Memory B cell (primary cell): ENCODE results near the gene TRAPPC14.
A peak's percentile ranks its signal among the peaks of the same experiment; 100 is the strongest.
"Not testable (repeated sequence)": the region's sequence is repeated elsewhere in the genome, so short reads cannot be mapped to it uniquely, and the experiment has no call there.

Experiments used
- ATAC-seq: fragments of 150-1000 bp; cut with Tn5 transposase; 2 replicates; pipeline ENCODE4 v1.10.0; 2021; ENCODE audit warnings: low read depth, mild to moderate bottlenecking, moderate library complexity
- DNase-seq, 2 donors: peaks; one replicate each; pipeline ENCODE4 v3.0.0; 2022; ENCODE audit warnings: low spot score in 2 of 2
- H3K27ac Mint-ChIP-seq: one replicate; pipeline ENCODE4 v1.8.0; 2022; ENCODE audit warnings: mild to moderate bottlenecking, moderate library complexity, mixed read lengths
- H3K27me3 Mint-ChIP-seq: one replicate; pipeline ENCODE4 v1.8.0; 2022; ENCODE audit warnings: mixed read lengths
- H3K36me3 Mint-ChIP-seq: one replicate; pipeline ENCODE4 v1.8.0; 2022; ENCODE audit warnings: mild to moderate bottlenecking, mixed read lengths
- H3K4me1 Mint-ChIP-seq: one replicate; pipeline ENCODE4 v1.8.0; 2022; ENCODE audit warnings: mixed read lengths
- H3K4me3 Mint-ChIP-seq: one replicate; pipeline ENCODE4 v1.8.0; 2022; ENCODE audit warnings: mild to moderate bottlenecking, moderate library complexity, mixed read lengths
- H3K9me3 Mint-ChIP-seq: one replicate; pipeline ENCODE4 v1.8.0; 2022; ENCODE audit warnings: mixed read lengths

The TRAPPC14 gene

DNA sequence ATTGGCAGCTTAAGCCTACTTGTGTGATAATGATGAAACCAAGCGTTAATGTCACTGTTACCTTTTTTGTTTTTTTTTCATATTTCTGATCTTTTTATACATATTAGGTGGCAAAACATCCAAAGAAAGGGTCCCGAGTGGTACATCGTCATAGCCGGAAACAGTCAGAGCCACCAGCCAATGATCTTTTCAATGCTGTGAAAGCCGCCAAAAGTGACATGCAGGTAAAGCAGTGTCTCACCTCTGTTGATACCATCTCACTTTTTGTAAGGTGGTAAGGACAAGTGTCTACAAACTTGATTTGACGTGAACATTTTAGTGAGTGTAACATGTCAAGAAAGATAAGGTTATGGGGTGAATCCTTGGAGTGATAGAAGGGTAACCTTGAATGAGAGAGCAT, 24.1 kb upstream of the TRAPPC14 start:
- H3K27ac Mint-ChIP-seq, H3K36me3 Mint-ChIP-seq, H3K4me1 Mint-ChIP-seq, H3K4me3 Mint-ChIP-seq, H3K9me3 Mint-ChIP-seq, DNase-seq, H3K27me3 Mint-ChIP-seq, ATAC-seq: not testable (repeated sequence)

DNA sequence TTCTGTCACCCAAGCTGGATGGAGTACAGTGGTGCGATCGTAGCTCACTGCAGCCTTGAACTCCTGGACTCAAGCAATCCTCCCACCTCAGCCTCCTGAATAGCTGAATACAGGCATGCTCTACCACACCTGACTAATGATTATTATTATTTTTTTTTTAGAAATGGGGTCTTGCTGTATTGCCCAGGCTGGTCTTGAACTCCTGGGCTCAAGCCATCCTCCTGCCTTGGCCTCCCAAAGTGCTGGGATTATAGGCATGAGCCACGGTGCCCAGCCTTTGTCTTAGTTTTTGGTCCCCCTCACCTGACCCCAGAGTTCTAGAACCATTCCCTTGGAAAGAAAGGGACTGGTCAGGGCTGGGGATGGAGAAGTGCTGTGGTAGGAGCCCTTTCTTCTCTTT, 21.6 kb upstream of the TRAPPC14 start:
- not testable (repeated sequence) for H3K27ac Mint-ChIP-seq, H3K27me3 Mint-ChIP-seq, H3K9me3 Mint-ChIP-seq, H3K4me3 Mint-ChIP-seq, H3K36me3 Mint-ChIP-seq, ATAC-seq, DNase-seq
- H3K4me1 Mint-ChIP-seq, result peaks cover 16% of the 10 kb centered on the region

DNA sequence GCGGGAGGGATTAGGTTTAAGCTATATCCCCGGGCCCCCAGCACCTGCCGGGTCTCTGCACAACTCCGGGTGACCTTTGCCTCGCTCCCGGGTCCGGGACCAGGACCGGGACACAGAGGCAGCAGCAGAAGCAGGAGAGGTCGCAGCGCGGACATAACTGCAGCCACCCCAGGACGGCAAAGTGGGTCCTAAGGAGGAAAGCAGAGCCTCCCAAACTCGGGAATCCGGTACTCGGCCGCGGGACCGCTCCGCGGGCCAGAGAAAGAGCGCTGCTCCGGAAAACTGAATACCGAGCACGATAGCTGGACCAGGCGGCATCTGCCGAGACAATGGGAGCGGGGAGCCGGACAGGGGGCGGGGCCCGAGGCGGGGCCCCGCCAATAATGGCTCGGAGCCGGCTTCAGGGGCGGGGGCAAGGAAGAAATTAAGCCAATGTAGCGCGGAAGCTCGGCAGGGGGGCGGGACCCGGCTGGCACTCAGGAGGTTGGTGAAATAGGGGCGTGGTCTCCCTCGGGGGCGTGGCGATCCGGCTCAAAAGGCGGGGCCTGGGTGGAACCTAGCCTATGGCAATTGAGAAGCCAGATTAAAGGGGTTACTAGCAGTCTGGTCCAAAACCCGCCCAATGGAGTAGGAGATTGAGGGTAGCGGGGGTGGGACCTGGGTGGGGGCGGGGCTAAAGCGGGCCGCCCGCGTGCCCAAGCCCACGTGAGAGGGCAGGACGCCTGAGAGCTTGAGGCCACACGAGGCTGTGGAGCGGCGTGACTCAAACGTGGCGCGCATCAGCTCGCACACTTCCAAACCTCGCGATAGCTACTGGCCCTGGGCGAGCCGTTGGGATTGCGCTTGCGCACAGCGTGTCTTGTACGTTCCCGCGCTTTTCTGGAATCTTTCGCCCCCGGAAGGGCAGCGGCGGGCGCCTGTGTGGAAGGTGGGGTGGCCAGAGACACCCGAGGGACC, 18.8 kb upstream of the TRAPPC14 start, which contains the start of the genes GPC2 and STAG3:
GPC2 (minus strand) TSS at position 337 of the 957 bp plus-strand sequence; CDS start at position 155, 182 bp downstream.
STAG3 (plus strand) TSS at position 874 of the 957 bp plus-strand sequence. CDS start 2,639 bp downstream, outside the sequence.
- Mint-ChIP-seq H3K9me3 (no peaks in the 10 kb centered on the region), H3K36me3 (peaks cover 2% of the 10 kb centered on the region), H3K27ac (no peak within 1 kb of the TSS), H3K4me1 (peaks cover 16% of the 10 kb centered on the region), H3K27me3 (peaks cover 10% of the 10 kb centered on the region), H3K4me3 (peak within 1 kb of the TSS; percentile 70)
- DNase-seq (peak; percentile 96 to 98), ATAC-seq (peak; percentile 92)

DNA sequence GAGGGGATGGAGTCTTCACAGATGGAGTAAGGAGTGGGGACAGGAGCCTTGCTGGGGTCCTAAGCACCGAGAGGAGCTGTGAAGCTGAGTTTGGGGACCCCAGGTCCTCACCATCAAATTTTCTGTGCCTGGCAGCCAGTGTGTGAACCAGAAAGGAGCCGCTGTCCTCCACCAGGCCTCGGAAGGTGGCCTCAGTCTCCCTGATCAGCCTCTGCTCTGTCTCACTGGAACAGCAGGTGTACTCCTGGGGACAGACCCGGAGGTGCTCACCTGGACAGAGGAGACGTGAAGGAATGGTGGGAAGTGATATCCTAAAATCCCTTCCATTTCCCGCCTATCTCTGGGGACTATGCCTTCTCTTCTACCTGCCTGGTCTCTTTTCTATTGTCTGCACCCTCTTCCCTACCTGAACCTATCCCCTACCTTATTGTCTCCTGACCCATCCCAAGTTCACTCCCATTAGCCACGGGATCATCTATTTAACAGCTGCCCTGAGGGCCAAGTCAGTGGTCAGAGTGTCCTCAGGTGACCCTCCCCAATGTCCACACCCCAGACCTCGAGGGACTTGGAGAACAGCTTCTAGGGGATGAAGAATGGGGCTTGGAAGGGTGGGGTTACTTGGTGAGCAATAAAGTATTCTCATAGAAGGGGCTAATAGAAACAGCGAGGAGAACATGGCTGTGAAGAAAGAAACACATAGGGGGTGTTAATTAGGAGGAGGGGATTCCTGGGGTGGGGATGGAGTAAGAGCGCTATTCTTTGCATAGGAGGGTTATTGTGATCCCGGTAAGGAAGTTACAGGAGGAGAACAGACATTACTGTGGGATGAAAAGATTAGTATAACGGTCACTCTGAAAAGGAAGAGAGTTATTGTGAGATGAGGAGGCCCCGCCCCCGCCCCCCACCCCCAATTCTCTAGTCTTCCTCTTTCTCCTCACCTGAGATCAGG, 17.8 kb upstream of the TRAPPC14 start:
- ATAC-seq (no peak), DNase-seq (no peak)
- peak overlapping the region; percentile 70 for H3K4me3 Mint-ChIP-seq
- peaks cover 2% of the 10 kb centered on the region for H3K36me3 Mint-ChIP-seq
- H3K27ac Mint-ChIP-seq, result no peak overlapping the region
- H3K4me1 Mint-ChIP-seq, result peaks cover 19% of the 10 kb centered on the region
- peaks cover 11% of the 10 kb centered on the region for H3K27me3 Mint-ChIP-seq
- no peaks in the 10 kb centered on the region for H3K9me3 Mint-ChIP-seq

DNA sequence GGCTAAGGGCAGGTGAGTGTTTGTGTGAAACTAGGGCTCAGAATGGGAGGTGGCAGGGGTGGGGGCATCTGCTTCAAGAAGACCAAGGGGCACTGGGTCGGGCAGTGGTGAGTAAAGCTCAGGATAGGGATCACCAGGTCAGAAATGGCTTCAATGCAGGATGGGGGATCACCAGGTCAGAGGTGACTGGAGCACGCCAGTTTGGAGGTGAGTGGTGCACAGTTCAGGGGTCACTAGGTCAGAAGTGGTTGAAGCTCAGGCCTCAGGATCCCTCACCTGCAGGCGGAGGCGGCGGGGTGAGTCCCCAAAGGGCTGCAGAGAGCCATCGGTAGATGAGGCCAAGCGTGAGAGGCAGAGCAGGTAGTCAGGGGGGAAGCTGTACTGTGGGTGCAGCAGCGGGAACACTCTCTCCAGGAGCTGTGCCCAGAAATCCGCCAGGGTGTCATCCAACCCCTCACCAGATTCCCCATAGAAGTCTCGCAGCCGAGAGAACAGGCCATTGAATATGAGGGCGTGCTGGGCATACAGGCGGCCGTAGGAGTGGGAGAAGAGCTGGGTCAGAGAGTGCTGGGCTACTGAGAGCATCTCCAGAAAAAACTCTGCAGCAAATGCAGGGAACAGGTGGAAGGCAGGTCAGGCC, 16.9 kb upstream of the TRAPPC14 start:
- peak overlapping the region; percentile 45 for H3K4me3 Mint-ChIP-seq
- ATAC-seq (no peak), DNase-seq (no peak)
- no peaks in the 10 kb centered on the region for H3K9me3 Mint-ChIP-seq
- H3K27me3 Mint-ChIP-seq, result peaks cover 9% of the 10 kb centered on the region
- peaks cover 4% of the 10 kb centered on the region for H3K36me3 Mint-ChIP-seq
- peaks cover 22% of the 10 kb centered on the region for H3K4me1 Mint-ChIP-seq
- H3K27ac Mint-ChIP-seq, result no peak overlapping the region

DNA sequence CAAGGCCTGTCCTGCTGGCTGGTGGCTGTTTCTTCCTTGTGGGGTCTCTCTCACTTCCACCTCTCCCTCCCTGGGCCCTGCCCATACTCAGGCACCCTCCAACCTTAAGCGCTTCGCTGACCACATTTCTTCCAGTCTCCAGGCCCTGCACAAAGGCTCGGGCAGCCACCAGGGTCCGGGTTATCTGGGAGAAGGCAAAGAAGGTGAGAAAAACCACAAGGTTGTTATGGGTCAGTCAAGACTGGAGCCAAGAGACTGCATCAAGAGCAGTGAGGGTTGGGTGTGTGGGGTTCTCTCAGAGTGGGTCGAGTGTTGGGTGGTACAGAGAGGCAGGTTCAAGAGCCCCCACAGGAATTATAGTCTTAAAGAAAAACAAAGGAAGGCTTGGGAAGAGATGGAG, 16.1 kb upstream of the TRAPPC14 start:
- Mint-ChIP-seq H3K27me3 (peaks cover 10% of the 10 kb centered on the region), H3K27ac (no peak overlapping the region)

DNA sequence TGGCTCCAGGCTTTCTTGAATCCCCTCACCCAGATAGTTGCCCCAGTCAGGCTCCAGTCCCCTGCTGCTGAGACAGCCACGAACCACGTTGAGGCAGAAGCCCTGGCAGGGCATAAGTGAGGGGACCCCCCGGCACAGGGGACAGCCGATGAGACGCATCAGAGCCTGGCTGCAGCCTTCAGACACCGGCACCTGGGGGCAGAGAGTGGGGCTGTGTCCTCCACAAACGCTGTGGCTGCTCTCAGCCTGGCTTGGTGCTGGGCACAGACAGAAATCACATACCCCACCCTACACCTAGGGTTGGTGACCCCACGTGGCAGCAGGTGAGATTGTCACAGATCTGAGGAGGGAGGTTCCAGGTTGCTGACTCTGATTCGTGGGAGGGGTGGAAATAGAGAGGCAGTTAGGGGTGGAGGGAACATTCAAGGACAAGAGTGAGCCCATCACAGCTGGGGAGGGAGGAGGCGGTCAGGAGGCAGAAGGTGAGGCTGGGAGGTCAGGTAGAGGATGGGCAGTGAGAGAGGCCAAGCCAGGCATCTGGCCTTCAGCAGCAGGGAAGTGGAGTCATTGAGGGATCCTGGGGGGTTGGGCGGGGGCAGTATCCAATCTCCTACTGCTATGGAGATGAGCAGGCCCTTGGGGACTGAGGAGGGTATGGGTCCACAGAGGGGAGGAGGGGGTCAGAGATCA, 15.4 kb upstream of the TRAPPC14 start:
- Mint-ChIP-seq H3K9me3 (no peaks in the 10 kb centered on the region), H3K27ac (no peak overlapping the region), H3K4me1 (peaks cover 23% of the 10 kb centered on the region), H3K27me3 (peaks cover 10% of the 10 kb centered on the region), H3K4me3 (no peak overlapping the region), H3K36me3 (peaks cover 4% of the 10 kb centered on the region)
- no peak for ATAC-seq
- DNase-seq, result no peak

More for the DNA sequence above, 16.1 kb upstream of the TRAPPC14 start:
- Mint-ChIP-seq H3K4me1 (peaks cover 23% of the 10 kb centered on the region), H3K9me3 (no peaks in the 10 kb centered on the region), H3K4me3 (no peak overlapping the region), H3K36me3 (peaks cover 4% of the 10 kb centered on the region)
- no peak for DNase-seq
- no peak for ATAC-seq

DNA sequence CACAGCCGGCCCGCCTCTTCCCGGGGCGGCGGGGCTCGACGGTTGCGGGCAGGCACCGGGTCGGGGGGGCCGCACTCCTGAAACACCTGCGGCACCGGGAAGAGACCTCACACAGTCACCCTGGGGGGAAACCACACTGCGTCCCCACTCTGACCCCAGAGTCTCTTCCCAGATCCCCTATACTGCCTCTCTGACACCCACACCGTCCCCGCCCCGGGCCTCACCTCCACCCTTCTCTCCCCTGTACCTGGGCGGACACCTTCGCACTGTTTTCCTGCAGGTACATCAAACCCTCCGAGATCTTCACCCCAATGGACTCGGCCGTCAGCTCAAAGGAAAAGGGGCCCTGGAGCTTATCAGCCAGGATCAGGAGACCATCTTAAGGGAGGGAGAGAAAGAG, 13.3 kb upstream of the TRAPPC14 start:
- Mint-ChIP-seq H3K27ac (no peak overlapping the region), H3K36me3 (peaks cover 4% of the 10 kb centered on the region), H3K4me1 (peaks cover 37% of the 10 kb centered on the region), H3K4me3 (peak overlapping the region; percentile 74), H3K27me3 (peaks cover 24% of the 10 kb centered on the region), H3K9me3 (no peaks in the 10 kb centered on the region)
- ATAC-seq, result peak; percentile 31
- no peak for DNase-seq

DNA sequence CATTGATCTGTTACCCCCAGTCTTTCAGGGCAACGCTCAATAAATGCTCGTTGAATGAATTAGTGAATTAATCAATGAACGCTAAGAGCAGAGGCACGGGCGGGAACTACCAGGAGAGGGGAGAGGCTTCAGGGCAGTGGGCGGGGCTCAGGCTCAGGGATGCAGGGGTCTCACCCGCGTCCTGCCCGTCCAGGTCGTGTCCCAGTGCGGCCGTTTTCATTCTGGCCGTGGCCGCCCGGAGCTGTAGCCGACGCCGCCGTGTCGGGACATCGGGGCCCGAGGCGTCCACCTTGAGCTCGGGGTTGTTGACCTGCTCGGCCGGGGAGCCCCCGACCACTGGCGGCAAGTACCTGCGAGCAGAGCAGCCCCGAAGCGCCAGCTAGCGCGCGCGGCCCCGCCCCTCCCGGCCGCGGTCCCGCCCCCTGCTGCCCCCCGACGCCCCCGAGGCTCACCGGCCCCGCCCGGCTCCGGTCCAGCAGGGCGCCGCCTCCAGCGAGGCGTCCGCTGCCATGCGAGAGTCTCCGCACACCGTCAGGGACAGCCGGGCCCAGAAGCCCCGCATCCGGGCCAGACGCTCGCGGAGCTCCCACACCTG, 12.7 kb upstream of the TRAPPC14 start:
- Mint-ChIP-seq H3K36me3 (peaks cover 4% of the 10 kb centered on the region), H3K27ac (no peak overlapping the region), H3K4me1 (peaks cover 36% of the 10 kb centered on the region), H3K9me3 (no peaks in the 10 kb centered on the region), H3K4me3 (peak overlapping the region; percentile 80), H3K27me3 (peaks cover 28% of the 10 kb centered on the region)
- ATAC-seq, result peak; percentile 40
- no peak for DNase-seq

DNA sequence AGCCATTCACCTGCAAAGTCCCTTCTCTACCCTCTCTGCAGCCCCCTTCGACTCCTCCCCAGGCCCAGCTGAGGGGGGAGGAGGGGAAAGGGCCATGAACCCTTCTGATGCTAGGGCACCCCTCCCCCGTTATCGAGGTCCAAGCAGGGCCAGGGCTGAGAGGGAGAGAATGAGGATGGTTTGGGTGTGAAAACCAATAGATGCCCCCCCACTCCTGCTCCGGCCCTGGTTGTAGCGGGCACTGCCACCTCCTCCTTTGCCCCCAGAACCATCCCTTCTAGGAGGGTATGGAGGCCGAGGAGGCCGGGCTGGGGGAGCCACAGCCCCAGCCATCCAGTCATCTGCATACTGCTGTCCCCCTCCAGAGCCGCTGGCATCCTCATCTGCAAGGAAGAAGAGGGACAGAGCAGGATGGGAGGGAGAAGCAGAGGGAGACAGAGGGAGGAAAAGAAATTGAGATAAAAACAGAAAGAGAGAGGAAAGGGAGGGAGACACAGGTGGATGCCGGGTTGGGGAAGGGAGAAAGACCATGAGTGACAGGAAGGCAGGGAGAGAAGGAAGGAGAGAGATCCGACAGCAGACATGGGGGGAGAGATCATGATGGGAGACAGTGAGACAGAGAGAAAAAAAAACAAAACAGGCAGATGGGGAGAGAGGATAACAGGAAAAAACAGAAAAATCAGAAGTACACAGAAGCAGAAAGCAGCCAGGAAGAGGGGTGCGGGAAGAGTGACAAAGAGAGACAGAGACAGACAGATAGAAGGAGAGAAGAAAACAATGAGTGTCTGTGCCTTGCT, 11.8 kb upstream of the TRAPPC14 start:
- H3K36me3 Mint-ChIP-seq, result peaks cover 4% of the 10 kb centered on the region
- peaks cover 33% of the 10 kb centered on the region for H3K4me1 Mint-ChIP-seq
- H3K4me3 Mint-ChIP-seq, result peak overlapping the region; percentile 80
- H3K9me3 Mint-ChIP-seq, result no peaks in the 10 kb centered on the region
- DNase-seq, result no peak
- peaks cover 30% of the 10 kb centered on the region for H3K27me3 Mint-ChIP-seq
- ATAC-seq, result no peak
- H3K27ac Mint-ChIP-seq, result peak overlapping the region; percentile 23

DNA sequence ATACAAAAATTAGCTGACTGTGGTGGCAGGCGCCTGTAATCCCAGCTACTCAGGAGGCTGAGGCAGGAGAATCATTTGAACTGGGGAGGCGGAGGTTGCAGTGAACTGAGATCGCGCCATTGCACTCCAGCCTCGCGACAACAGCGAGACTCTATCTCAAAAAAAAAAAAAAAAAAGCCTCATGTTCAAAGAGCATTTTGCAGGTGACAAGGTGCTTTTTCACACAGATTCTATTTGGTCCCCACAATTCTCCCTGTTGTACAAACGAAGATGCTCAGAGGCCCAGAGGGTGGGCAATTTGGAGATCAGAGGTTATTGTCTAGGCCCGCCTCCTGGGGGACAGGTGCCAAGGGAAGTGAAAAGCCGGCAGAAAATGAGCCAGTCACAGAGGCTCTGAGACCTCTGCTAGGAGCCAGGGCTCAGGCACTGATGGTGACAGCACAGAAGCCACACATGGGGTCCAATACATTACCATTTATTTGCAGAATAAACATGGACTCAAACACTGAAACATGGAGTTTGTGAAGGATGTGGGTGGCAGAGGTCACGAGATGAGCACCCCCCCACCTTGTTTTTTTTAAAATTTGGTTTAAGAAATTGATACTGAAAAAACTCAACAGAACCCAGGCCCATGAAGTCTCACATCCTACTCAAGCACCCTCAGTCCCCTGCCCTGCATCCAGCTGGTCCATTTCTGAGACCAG, 10.8 kb upstream of the TRAPPC14 start:
- Mint-ChIP-seq H3K27ac (no peak overlapping the region), H3K4me3 (no peak overlapping the region), H3K36me3 (peaks cover 4% of the 10 kb centered on the region), H3K4me1 (peaks cover 33% of the 10 kb centered on the region), H3K9me3 (no peaks in the 10 kb centered on the region), H3K27me3 (peaks cover 30% of the 10 kb centered on the region)
- no peak for ATAC-seq
- DNase-seq, result no peak

DNA sequence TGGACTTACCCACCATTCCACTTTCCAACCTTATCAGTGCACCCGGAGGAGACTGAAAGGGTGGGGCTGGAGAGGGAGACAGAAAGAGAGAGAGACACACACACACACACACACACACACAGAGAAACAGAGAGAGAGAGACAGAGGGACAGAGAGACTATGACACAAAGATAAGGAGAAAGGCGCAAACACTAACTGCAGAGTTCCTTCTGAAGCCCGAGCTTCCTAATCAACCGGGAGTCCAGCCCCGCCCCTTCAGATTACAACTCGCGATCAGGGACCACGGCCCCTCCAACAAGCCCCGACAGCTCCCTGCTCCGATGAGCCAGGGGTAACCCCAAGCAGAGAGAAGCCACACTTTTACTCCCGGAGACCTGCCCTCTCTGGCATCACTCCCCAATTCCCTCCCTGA, 9.4 kb upstream of the TRAPPC14 start:
- H3K27ac Mint-ChIP-seq, result no peak overlapping the region
- no peak for DNase-seq
- peaks cover 30% of the 10 kb centered on the region for H3K27me3 Mint-ChIP-seq
- peaks cover 2% of the 10 kb centered on the region for H3K36me3 Mint-ChIP-seq
- no peak for ATAC-seq
- no peaks in the 10 kb centered on the region for H3K9me3 Mint-ChIP-seq
- peaks cover 38% of the 10 kb centered on the region for H3K4me1 Mint-ChIP-seq
- H3K4me3 Mint-ChIP-seq, result peak overlapping the region; percentile 28
